H1 (cell line): Measurements from ENCODE around the gene RPL41. TPM values are rescaled to one million over a fixed set of nuclear protein-coding genes. Genes with fewer than 3 reads are reported as not detected.

Source experiments
- CTCF ChIA-PET: fragments of 300-600 bp; sonication (Branson Sonifier 250); formaldehyde crosslinking; loops from one replicate; lab custom pipeline; 2021; ENCODE audit not compliant: partially characterized antibody; lab: Charles Lee
- POLR2A ChIA-PET: fragments of 300-600 bp; sonication (Branson Sonifier 250); formaldehyde crosslinking; loops from one replicate; lab custom pipeline; 2021; ENCODE audit warnings: inconsistent platforms; ENCODE audit not compliant: partially characterized antibody; lab: Charles Lee
- DNase-seq, 2 experiments: peaks; one replicate each; pipeline versions ENCODE4 v3.0.0 to v3.0.0-alpha.2; 2010 to 2022; ENCODE audit warnings: low spot score in 2 of 2, low read depth in 1 of 2, mixed read lengths in 1 of 2
- FAIRE-seq: peaks from 2 replicates; lab custom pipeline; 2011; peaks lifted over from hg19 to GRCh38; lab: Jason Lieb, UNC
- H2AFZ ChIP-seq: 2 replicates; pipeline ENCODE4 v1.8.1; 2012; ENCODE audit warnings: low read length, inconsistent platforms
- H2AK5ac ChIP-seq: 2 replicates; pipeline ENCODE4 v1.6.1; 2013; ENCODE audit warnings: low read depth, low read length
- H2BK120ac ChIP-seq: replicated peaks from 2 replicates; pipeline ENCODE3; 2013; ENCODE audit warnings: low read depth, low read length, inconsistent platforms
- H2BK12ac ChIP-seq: 2 replicates; pipeline ENCODE4 v1.6.1; 2013; ENCODE audit warnings: low read depth, low read length
- H2BK15ac ChIP-seq: 2 replicates; pipeline ENCODE4 v1.6.1; 2013; ENCODE audit warnings: low read length
- H2BK20ac ChIP-seq: 2 replicates; pipeline ENCODE4 v1.6.1; 2013; ENCODE audit warnings: low read length
- H2BK5ac ChIP-seq: 2 replicates; pipeline ENCODE4 v1.6.1; 2013; ENCODE audit warnings: low read depth, low read length
- H3K14ac ChIP-seq: 2 replicates; pipeline ENCODE4 v1.6.1; 2013; ENCODE audit warnings: inconsistent platforms; ENCODE audit not compliant: insufficient read length
- H3K18ac ChIP-seq: 2 replicates; pipeline ENCODE4 v1.6.1; 2013; ENCODE audit warnings: low read length; ENCODE audit errors: extremely low read depth
- H3K23ac ChIP-seq: 2 replicates; pipeline ENCODE4 v1.6.1; 2013; ENCODE audit warnings: inconsistent platforms; ENCODE audit not compliant: insufficient read length
- H3K23me2 ChIP-seq: 2 replicates; pipeline ENCODE4 v1.6.1; 2013; ENCODE audit warnings: low read depth, low read length
- H3K27ac ChIP-seq: 2 replicates; pipeline ENCODE4 v1.6.1; 2011; ENCODE audit warnings: low read depth, low read length, inconsistent platforms
- H3K27me3 ChIP-seq, 4 experiments: replicated peaks in 1 of 4; 1 replicate in 1 of 4; 2 replicates in 3 of 4; pipeline versions ENCODE4 v1.6.1 to v1.8.1; 2011 to 2013; ENCODE audit warnings: low read length in 3 of 4, mild to moderate bottlenecking in 3 of 4, inconsistent platforms in 2 of 4, mixed read lengths in 2 of 4, moderate library complexity in 1 of 4; ENCODE audit not compliant: control insufficient read depth in 3 of 4, insufficient read depth in 3 of 4; ENCODE audit errors: extremely low read depth in 1 of 4
- H3K36me3 ChIP-seq, 4 experiments: 2 replicates each; pipeline versions ENCODE4 v1.6.1 to v1.8.1; 2011 to 2013; ENCODE audit warnings: mild to moderate bottlenecking in 4 of 4, low read length in 3 of 4, moderate library complexity in 2 of 4, control low read depth in 1 of 4, inconsistent platforms in 1 of 4; ENCODE audit not compliant: insufficient read depth in 4 of 4, control insufficient read depth in 2 of 4
- H3K4ac ChIP-seq: replicated peaks from 2 replicates; pipeline ENCODE3; 2013; ENCODE audit warnings: low read length, low read depth, mixed read lengths, inconsistent platforms; ENCODE audit not compliant: insufficient read length
- H3K4me1 ChIP-seq, 4 experiments: replicated peaks in 1 of 4; 1 replicate in 1 of 4; 2 replicates in 3 of 4; pipeline versions ENCODE4 v1.6.1 to v1.8.1; 2011 to 2013; ENCODE audit warnings: low read length in 3 of 4, inconsistent platforms in 2 of 4, mixed read lengths in 1 of 4; ENCODE audit not compliant: insufficient read depth in 4 of 4, control insufficient read depth in 3 of 4
- H3K4me2 ChIP-seq, 2 experiments: 2 replicates each; pipeline versions ENCODE4 v1.6.1 to v1.8.1; 2011 to 2013; ENCODE audit warnings: low read depth in 2 of 2, low read length in 2 of 2, control low read depth in 1 of 2, inconsistent platforms in 1 of 2, mild to moderate bottlenecking in 1 of 2; ENCODE audit not compliant: insufficient read depth in 1 of 2
- H3K4me3 ChIP-seq, 4 experiments: fragments of 200-600, 300-600 bp in 1 of 4; sonication (generic), shearing (Covaris generic), sonication (Bioruptor Twin) in 1 of 4; 2 replicates each; pipeline versions ENCODE4 v1.5.1 to v1.8.1; 2011 to 2016; ENCODE audit warnings: low read length in 4 of 4, low read depth in 3 of 4, control low read depth in 2 of 4, inconsistent platforms in 2 of 4, mild to moderate bottlenecking in 2 of 4, mixed read lengths in 1 of 4, moderate library complexity in 1 of 4; ENCODE audit not compliant: insufficient read depth in 2 of 4; ENCODE audit errors: extremely low read depth in 1 of 4
- H3K56ac ChIP-seq: replicated peaks from 2 replicates; pipeline ENCODE3; 2013; ENCODE audit warnings: low read depth, mild to moderate bottlenecking, mixed read lengths, low read length, inconsistent platforms; ENCODE audit not compliant: insufficient read length
- H3K79me1 ChIP-seq: 2 replicates; pipeline ENCODE4 v1.6.1; 2013; ENCODE audit warnings: low read depth, low read length, control low read depth
- H3K79me2 ChIP-seq, 2 experiments: 2 replicates each; pipeline versions ENCODE4 v1.6.1 to v1.8.1; 2012 to 2013; ENCODE audit warnings: low read length in 2 of 2, mild to moderate bottlenecking in 2 of 2, inconsistent platforms in 1 of 2; ENCODE audit not compliant: insufficient read depth in 2 of 2, control insufficient read depth in 1 of 2
- H3K9ac ChIP-seq, 4 experiments: replicated peaks in 1 of 4; 1 replicate in 1 of 4; 2 replicates in 3 of 4; pipeline versions ENCODE4 v1.6.1 to v1.8.1; 2011 to 2013; ENCODE audit warnings: low read depth in 3 of 4, low read length in 3 of 4, control low read depth in 2 of 4, mild to moderate bottlenecking in 2 of 4, moderate library complexity in 2 of 4, inconsistent platforms in 1 of 4; ENCODE audit errors: extremely low read depth in 1 of 4
- H3K9me3 ChIP-seq, 2 experiments: 2 replicates each; pipeline versions ENCODE4 v1.6.1 to v1.8.1; 2012 to 2013; ENCODE audit warnings: mild to moderate bottlenecking in 2 of 2, moderate library complexity in 2 of 2, control low read depth in 1 of 2, inconsistent platforms in 1 of 2, low read depth in 1 of 2, low read length in 1 of 2, mixed read lengths in 1 of 2; ENCODE audit not compliant: insufficient read depth in 2 of 2
- H4K20me1 ChIP-seq, 2 experiments: replicated peaks in 1 of 2; 2 replicates each; pipeline versions ENCODE3 to v1.8.1; 2011 to 2013; ENCODE audit warnings: inconsistent platforms in 2 of 2, low read length in 2 of 2, mild to moderate bottlenecking in 1 of 2; ENCODE audit not compliant: insufficient read depth in 2 of 2, control insufficient read depth in 1 of 2
- H4K5ac ChIP-seq: 2 replicates; pipeline ENCODE4 v1.6.1; 2013; ENCODE audit warnings: low read length, low read depth, mixed read lengths, inconsistent platforms; ENCODE audit not compliant: insufficient read length
- H4K8ac ChIP-seq: 2 replicates; pipeline ENCODE4 v1.8.0; 2013; ENCODE audit warnings: mild to moderate bottlenecking, moderate library complexity, low read length, inconsistent platforms; ENCODE audit not compliant: insufficient read depth; ENCODE audit errors: extremely low read depth
- H4K91ac ChIP-seq: replicated peaks from 2 replicates; pipeline ENCODE3; 2013; ENCODE audit warnings: low read length, mixed read lengths, inconsistent platforms; ENCODE audit not compliant: insufficient read length
- BRCA1 ChIP-seq: IDR thresholded peaks from 2 replicates; pipeline ENCODE4 v1.6.1; 2012; ENCODE audit warnings: low read depth, low read length, improper control_type of control experiment
- CBX8 ChIP-seq: fragments of 300-800, 300-1000 bp; sonication (generic); IDR thresholded peaks from 2 replicates; pipeline ENCODE4 v1.7.1; 2016; ENCODE audit warnings: low read depth, low read length, borderline replicate concordance
- CEBPB ChIP-seq: IDR thresholded peaks from 2 replicates; pipeline ENCODE4 v1.6.1; 2012; ENCODE audit warnings: low read depth, low read length
- JUND ChIP-seq: IDR thresholded peaks from 2 replicates; pipeline ENCODE4 v1.6.1; 2011; ENCODE audit warnings: mild to moderate bottlenecking, improper control_type of control experiment, low read length
- POLR2AphosphoS5 ChIP-seq: IDR thresholded peaks from 2 replicates; pipeline ENCODE4 v1.6.1; 2011; ENCODE audit warnings: low read depth, low read length
- RXRA ChIP-seq: IDR thresholded peaks from 2 replicates; pipeline ENCODE4 v1.6.1; 2011; ENCODE audit warnings: low read depth, mild to moderate bottlenecking, low read length, moderate library complexity; ENCODE audit not compliant: insufficient read depth
- WGBS, 2 experiments: shearing (Covaris generic) in 1 of 2; methylation state at CpG; one replicate each; pipeline versions ENCODE4 v1.1.6 to v1.1.7; 2013 to 2015; ENCODE audit warnings: low lambda C conversion rate in 2 of 2, mixed read lengths in 2 of 2, inconsistent platforms in 1 of 2, low coverage in 1 of 2, missing lambda C conversion rate in 1 of 2; ENCODE audit not compliant: insufficient replicate concordance in 2 of 2, insufficient coverage in 1 of 2, insufficient read length in 1 of 2; ENCODE audit errors: extremely low coverage in 1 of 2, missing lambda C conversion rate in 1 of 2; 5-methylcytosine and 5-hydroxymethylcytosine counted together
- polyA plus RNA-seq, 7 experiments: library from polyadenylated mRNA; depleted of rRNA in 3 of 7; stranded (reverse) in 5 of 7; unstranded in 2 of 7; fragments of >200 nt in 5 of 7; fragments of 200-250 nt in 2 of 7; gene quantifications; 1 replicate in 5 of 7; 2 replicates in 1 of 7; 4 replicates in 1 of 7; pipeline versions ENCODE4 v1.2.1 to v1.2.3, GENCODE V29; 2011 to 2013; ENCODE audit warnings: missing spikeins in 2 of 7, mixed read lengths in 2 of 7
- total RNA-seq: library from RNA; stranded (reverse); fragmentation: NEBNext Ultra II Directional; extraction: Animal tissue kit (Norgen Biotek cat#: 25700); gene quantifications from 2 replicates; pipeline ENCODE4 v1.2.1, GENCODE V29; 2021
- TF ChIP-seq, protein P1 (sequence below): IDR thresholded peaks from 2 replicates; pipeline ENCODE4 v1.6.1; 2012; ENCODE audit warnings: inconsistent platforms

Gene RPL41
- total and polyA plus RNA-seq, 2 of the 8 experiments (the other 6 are each of a cell fraction or from before 2014, with no cell fraction given) = 4,440 to 16,488 TPM

- no peak overlapping the region for H3K4ac ChIP-seq
- H3K4me2 ChIP-seq = no peak overlapping the region
- no peak overlapping the region for H2AK5ac ChIP-seq
- FAIRE-seq (no peak), DNase-seq (no peak)
- no peak overlapping the region for H3K56ac ChIP-seq
- no peak overlapping the region for H2BK12ac ChIP-seq
- H3K18ac ChIP-seq = no peak overlapping the region
- H4K5ac ChIP-seq = no peak overlapping the region
- H3K23ac ChIP-seq = no peak overlapping the region
- peaks cover 0 to 5% (median 3%) of the 10 kb centered on the region in 4 experiments; a peak in 4 of 7 replicates for H3K4me1 ChIP-seq
- H3K9me3 ChIP-seq = no peaks in the 10 kb centered on the region
- no peak overlapping the region for H4K8ac ChIP-seq
- no peak overlapping the region for H2BK20ac ChIP-seq
- peaks cover 30 to 52% (median 46%) of the 10 kb centered on the region in 4 experiments for H3K36me3 ChIP-seq
- H3K27me3 ChIP-seq = no peaks in the 10 kb centered on the region
- no peak overlapping the region for H2BK15ac ChIP-seq
- no peak overlapping the region for H3K9ac ChIP-seq
- peaks cover 3 to 13% of the 10 kb centered on the region in 2 experiments; a peak in 3 of 4 replicates for H3K79me2 ChIP-seq
- H4K91ac ChIP-seq = no peak overlapping the region
- H3K27ac ChIP-seq = no peak overlapping the region
- no peaks in the 10 kb centered on the region for H4K20me1 ChIP-seq
- POLR2A ChIA-PET = interaction anchor here (0.9 to 7.1 kb wide), 6 partner anchors 8 to 140 kb away, joined by 3 to 267 read pairs (median 20); partner anchors contain the start of genes ERBB3 and PA2G4
- no peak overlapping the region for H2BK120ac ChIP-seq
- H3K4me3 ChIP-seq = no peak overlapping the region
- WGBS, 2 experiments = 100% methylated on average over 1 of the region's 1 CpG; no CpG with 5 or more reads in 1 of the 2 experiments
- H2AFZ ChIP-seq = no peak overlapping the region
- CTCF ChIA-PET = interaction anchor here (0.6 kb wide), 1 partner anchor 58 kb away, joined by 3 read pairs; no protein-coding TSS in a partner anchor
- no peak overlapping the region for H2BK5ac ChIP-seq
- H3K79me1 ChIP-seq = no peaks in the 10 kb centered on the region
- H3K23me2 ChIP-seq = peaks cover 10% of the 10 kb centered on the region
- TF ChIP-seq CEBPB (no peak), POLR2AphosphoS5 (no peak), CBX8 (no peak), BRCA1 (no peak), RXRA (no peak), JUND (no peak)
- TF ChIP-seq, protein P1, sequence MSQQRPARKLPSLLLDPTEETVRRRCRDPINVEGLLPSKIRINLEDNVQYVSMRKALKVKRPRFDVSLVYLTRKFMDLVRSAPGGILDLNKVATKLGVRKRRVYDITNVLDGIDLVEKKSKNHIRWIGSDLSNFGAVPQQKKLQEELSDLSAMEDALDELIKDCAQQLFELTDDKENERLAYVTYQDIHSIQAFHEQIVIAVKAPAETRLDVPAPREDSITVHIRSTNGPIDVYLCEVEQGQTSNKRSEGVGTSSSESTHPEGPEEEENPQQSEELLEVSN = no peak
- H3K14ac ChIP-seq = no peak overlapping the region
Measured at GRCh38 chr12:56114084-56114483, 2.3 kb upstream of the RPL41 start.
